Gastroesophageal sphincter (tissue), 3 donors: ENCODE results near the gene HEPACAM2.

Experiments
- CTCF ChIP-seq, 4 experiments: fragments of 200-600 bp in 2 of 4; fragments of 450-650 bp in 2 of 4; sonication (generic) in 1 of 4; IDR thresholded peaks; one replicate each; pipeline ENCODE4 v1.5.1; 2017 to 2019; ENCODE audit warnings: antibody characterized with exemption in 4 of 4, mild to moderate bottlenecking in 2 of 4, moderate library complexity in 2 of 4
- POLR2A ChIP-seq, 2 donors: fragments of 450-650 bp; IDR thresholded peaks; one replicate each; pipeline ENCODE4 v1.6.1; 2017; ENCODE audit warnings: antibody characterized with exemption in 2 of 2, mild to moderate bottlenecking in 2 of 2, moderate library complexity in 1 of 2
- POLR2AphosphoS5 ChIP-seq: sonication (generic); formaldehyde crosslinking; IDR thresholded peaks from one replicate; pipeline ENCODE4 v1.6.1; 2017; ENCODE audit warnings: antibody characterized with exemption

GRCh38 chr7:93145354-93145753 is 80.9 kb downstream of the HEPACAM2 start:
- TF ChIP-seq POLR2A (IDR thresholded peaks at IDR 0.05) (no peak), CTCF (IDR thresholded peaks at IDR 0.05) (no peak), POLR2AphosphoS5 (no peak)
